Adrenal gland (tissue), 12 donors: ENCODE results near the gene DENND11. TPM values are rescaled to one million over a fixed set of nuclear protein-coding genes. Genes with fewer than 3 reads are reported as not detected.

Source experiments
- DNase-seq, 7 donors: peaks; one replicate each; pipeline ENCODE4 v3.0.0-alpha.2; 2019 to 2020
- H3K27ac ChIP-seq, 5 donors: fragments of 200-600 bp; sonication (generic) in 4 of 5; 1 replicate in 3 of 5; 2 replicates in 2 of 5; pipeline versions ENCODE4 v1.5.1 to v1.8.0; 2016 to 2020; ENCODE audit warnings: mild to moderate bottlenecking in 1 of 5
- H3K27me3 ChIP-seq: fragments of 200-600 bp; 2 replicates; pipeline ENCODE4 v1.8.0; 2021
- H3K36me3 ChIP-seq, 2 donors: fragments of 200-600 bp; replicated peaks in 1 of 2; 1 replicate in 1 of 2; 2 replicates in 1 of 2; pipeline versions ENCODE4 v1.5.1 to v1.8.0; 2018 to 2022
- H3K4me1 ChIP-seq, 2 donors: fragments of 200-600 bp; replicated peaks in 1 of 2; 1 replicate in 1 of 2; 2 replicates in 1 of 2; pipeline versions ENCODE4 v1.5.1 to v1.8.0; 2018 to 2021
- H3K4me3 ChIP-seq, 4 donors: fragments of 200-600 bp; sonication (generic) in 3 of 4; one replicate each; pipeline ENCODE4 v1.5.1; 2016 to 2018
- H3K9me3 ChIP-seq, 3 donors: fragments of 200-600 bp; sonication (generic) in 1 of 3; replicated peaks in 1 of 3; 1 replicate in 2 of 3; 2 replicates in 1 of 3; pipeline versions ENCODE4 v1.5.1 to v1.8.0; 2016 to 2021
- POLR2A ChIP-seq, 2 donors: fragments of 450-650 bp; IDR thresholded peaks; one replicate each; pipeline ENCODE4 v1.6.1; 2017; ENCODE audit warnings: antibody characterized with exemption in 2 of 2, mild to moderate bottlenecking in 2 of 2, moderate library complexity in 1 of 2
- WGBS, 4 donors: extraction: QIAGEN DNeasy Blood & Tissue Kit in 2 of 4; methylation state at CpG; one replicate each; pipeline versions ENCODE4 v1.1.5 to v1.1.7; 2013 to 2017; 5-methylcytosine and 5-hydroxymethylcytosine counted together
- intact Hi-C, 2 donors: fragments of 100-400 bp; cut with DNase I; formaldehyde crosslinking; loops; one replicate each; pipeline versions ENCODE4 v1.14.1 to v1.15.0; 2022 to 2023
- polyA plus RNA-seq, 3 donors: library from polyadenylated mRNA; stranded (reverse); fragments of 200-250 nt in 2 of 3; fragments of 350-450 nt in 1 of 3; fragmentation: Illumina TruSeq in 1 of 3; extraction: RNeasy Lipid Tissue Mini Kit (QIAGEN cat#74804) in 1 of 3; gene quantifications; one replicate each; pipeline ENCODE4 v1.2.3, GENCODE V29; 2013 to 2014
- small RNA-seq, 2 donors: library from RNA; depleted of rRNA; stranded (forward); fragments of <200 nt; gene quantifications; one replicate each; pipeline ENCODE3, GENCODE V24; 2016
- total RNA-seq, 9 donors: library from RNA; depleted of rRNA in 4 of 9; stranded (reverse); fragments of >200 nt in 4 of 9; fragments of 120-200 nt in 1 of 9; fragmentation: NEBNext Ultra II Directional in 1 of 9; extraction: Animal tissue kit (Norgen Biotek cat#: 25700) in 1 of 9; gene quantifications; one replicate each; pipeline versions ENCODE4 v1.1.0 to v1.2.4, GENCODE V29; 2013 to 2023
- TF ChIP-seq, protein P1 (sequence below), 6 experiments: fragments of 450-650 bp in 4 of 6; fragments of 200-600 bp in 2 of 6; sonication (generic) in 1 of 6; IDR thresholded peaks; 1 replicate in 5 of 6; 2 replicates in 1 of 6; pipeline versions ENCODE4 v1.5.1 to v1.8.0; 2016 to 2021; ENCODE audit warnings: antibody characterized with exemption in 6 of 6, mild to moderate bottlenecking in 2 of 6, moderate library complexity in 1 of 6
- donor health status: healthy with polysubstance abuse.
- donor health status: Bipolar disorder and iron deficiency.
- donor health status: DM: yes; HTN: yes; CAD: no.
- donor health status: DM: no; HTN: no; CAD: no.
- donor health status: DM: no; HTN: no; CAD: no.
- donor health status: DM: yes; HTN: yes; CAD: no.

The DENND11 gene
- total and polyA plus RNA-seq, 12 donors = 2.7 to 19.3 (median 11.9) TPM

DNA sequence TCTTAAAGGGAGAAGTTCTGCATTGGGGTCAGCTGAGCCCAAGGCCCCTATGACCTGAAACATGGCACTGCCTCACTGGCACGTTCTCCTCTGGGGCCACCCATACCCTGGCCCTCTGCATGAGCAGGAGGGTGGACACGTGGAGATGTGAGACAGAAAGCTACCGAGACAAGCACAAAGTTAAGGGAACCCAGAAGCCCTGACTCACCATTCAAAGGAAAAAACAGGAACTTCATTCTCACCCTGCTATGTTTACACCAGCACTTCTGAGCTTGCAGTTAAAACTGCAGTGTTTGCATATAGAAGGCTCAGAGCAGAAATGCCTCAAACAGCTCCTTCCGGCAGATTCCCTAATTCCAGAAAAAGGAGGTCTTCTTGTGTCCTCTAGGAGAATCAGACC is 41.7 kb downstream of the DENND11 start:
- intact Hi-C loops = no loop called here
- DNase-seq = peak in 2 of 7 donors; percentile 38 to 46
- Histone ChIP-seq H3K4me1 (no peaks in the 10 kb centered on the region), H3K36me3 (peaks cover 0 to 31% of the 10 kb centered on the region in 2 donors), H3K27ac (peak overlapping the region in 1 of 5 donors; percentile 36), H3K27me3 (no peaks in the 10 kb centered on the region), H3K9me3 (no peaks in the 10 kb centered on the region), H3K4me3 (no peak overlapping the region)
- TF ChIP-seq, protein P1, sequence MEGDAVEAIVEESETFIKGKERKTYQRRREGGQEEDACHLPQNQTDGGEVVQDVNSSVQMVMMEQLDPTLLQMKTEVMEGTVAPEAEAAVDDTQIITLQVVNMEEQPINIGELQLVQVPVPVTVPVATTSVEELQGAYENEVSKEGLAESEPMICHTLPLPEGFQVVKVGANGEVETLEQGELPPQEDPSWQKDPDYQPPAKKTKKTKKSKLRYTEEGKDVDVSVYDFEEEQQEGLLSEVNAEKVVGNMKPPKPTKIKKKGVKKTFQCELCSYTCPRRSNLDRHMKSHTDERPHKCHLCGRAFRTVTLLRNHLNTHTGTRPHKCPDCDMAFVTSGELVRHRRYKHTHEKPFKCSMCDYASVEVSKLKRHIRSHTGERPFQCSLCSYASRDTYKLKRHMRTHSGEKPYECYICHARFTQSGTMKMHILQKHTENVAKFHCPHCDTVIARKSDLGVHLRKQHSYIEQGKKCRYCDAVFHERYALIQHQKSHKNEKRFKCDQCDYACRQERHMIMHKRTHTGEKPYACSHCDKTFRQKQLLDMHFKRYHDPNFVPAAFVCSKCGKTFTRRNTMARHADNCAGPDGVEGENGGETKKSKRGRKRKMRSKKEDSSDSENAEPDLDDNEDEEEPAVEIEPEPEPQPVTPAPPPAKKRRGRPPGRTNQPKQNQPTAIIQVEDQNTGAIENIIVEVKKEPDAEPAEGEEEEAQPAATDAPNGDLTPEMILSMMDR (IDR thresholded peaks at IDR 0.05) = no peak
- TF ChIP-seq POLR2A (IDR thresholded peaks at IDR 0.05) = no peak
- WGBS, 4 donors = 58 to 78% (median 71%) methylated on average over 1 to 4 of the region's 4 CpGs

DNA sequence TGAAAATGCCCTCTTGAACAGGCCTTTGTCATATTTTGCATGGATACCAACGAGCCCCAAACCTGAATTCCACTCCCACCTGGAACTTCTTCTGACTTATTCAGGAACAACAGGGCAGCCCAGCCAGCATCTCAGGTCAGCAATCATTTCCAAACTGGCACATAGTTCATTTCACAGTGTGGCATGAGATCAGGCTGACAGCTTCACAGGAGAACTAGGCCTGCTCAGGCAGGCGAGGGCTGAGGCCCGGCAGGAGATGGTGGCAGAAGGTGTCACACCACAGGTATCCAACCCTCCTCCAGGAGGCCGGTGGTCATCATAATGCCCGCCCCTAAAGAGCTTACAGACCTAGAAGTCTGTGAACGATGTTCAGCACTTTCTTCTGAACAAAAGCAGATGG is 42.5 kb downstream of the DENND11 start:
- no peak for DNase-seq
- TF ChIP-seq, protein P1 (IDR thresholded peaks at IDR 0.05) = no peak
- no peak for TF ChIP-seq POLR2A (IDR thresholded peaks at IDR 0.05)
- H3K4me1 ChIP-seq = peaks cover 0 to 4% of the 10 kb centered on the region in 2 donors
- peak overlapping the region in 1 of 5 donors; percentile 36 for H3K27ac ChIP-seq
- H3K27me3 ChIP-seq = no peaks in the 10 kb centered on the region
- WGBS, 4 donors = 88 to 95% (median 93%) methylated on average over 5 to 6 of the region's 6 CpGs
- H3K36me3 ChIP-seq = peaks cover 0 to 24% of the 10 kb centered on the region in 2 donors
- H3K4me3 ChIP-seq = no peak overlapping the region
- intact Hi-C loops = no loop called here
- no peaks in the 10 kb centered on the region for H3K9me3 ChIP-seq

DNA sequence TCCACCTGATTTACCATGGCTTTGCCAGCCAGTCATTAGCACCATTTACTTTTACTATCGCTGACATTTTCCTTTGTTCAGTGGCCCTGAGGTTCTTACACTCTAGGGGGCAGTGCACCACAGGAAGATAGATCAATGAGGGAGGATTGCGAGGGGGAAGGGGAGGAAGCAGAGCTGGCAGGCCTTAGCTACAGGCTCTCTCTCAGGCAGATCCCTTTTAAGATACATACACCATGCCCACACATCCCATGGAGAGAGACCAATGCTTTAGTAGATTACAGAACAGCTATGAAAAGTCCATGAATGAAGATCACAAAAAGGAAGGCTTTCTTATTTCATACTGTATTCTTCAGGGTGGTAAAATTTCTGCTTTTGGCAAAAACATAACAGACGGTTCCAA is 47.4 kb downstream of the DENND11 start:
- no peaks in the 10 kb centered on the region for H3K9me3 ChIP-seq
- DNase-seq = peak; percentile 65 to 89 (median 77)
- 31 to 42% (median 39%) methylated on average over 3 of the region's 3 CpGs for WGBS, 4 donors
- no peak overlapping the region for H3K4me3 ChIP-seq
- H3K4me1 ChIP-seq = peaks cover 3 to 14% of the 10 kb centered on the region in 2 donors
- TF ChIP-seq, protein P1 (IDR thresholded peaks at IDR 0.05) = peak; percentile 54 to 84 (median 73)
- no peak for TF ChIP-seq POLR2A (IDR thresholded peaks at IDR 0.05)
- H3K27me3 ChIP-seq = no peaks in the 10 kb centered on the region
- H3K36me3 ChIP-seq = peaks cover 0 to 5% of the 10 kb centered on the region in 2 donors
- peak overlapping the region in 1 of 5 donors; percentile 11 for H3K27ac ChIP-seq
- intact Hi-C loops = no loop called here

DNA sequence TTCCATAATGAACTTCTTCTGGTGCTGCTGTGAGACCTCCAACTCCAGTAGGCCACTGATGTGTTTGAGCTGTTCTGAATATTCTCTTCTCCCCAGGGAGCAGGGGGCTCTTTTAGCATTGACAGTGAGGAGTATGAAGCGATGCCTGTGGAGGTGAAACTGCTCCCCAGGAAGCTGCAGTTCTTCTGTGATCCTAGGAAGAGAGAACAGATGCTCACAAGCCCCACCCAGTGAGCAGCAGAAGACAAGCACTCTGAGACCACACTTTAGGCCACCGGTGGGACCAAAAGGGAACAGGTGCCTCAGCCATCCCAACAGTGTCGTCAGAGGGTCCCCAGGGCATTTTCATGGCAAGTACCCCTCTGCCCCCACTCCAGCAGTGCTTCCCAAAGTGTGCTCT is 49.3 kb downstream of the DENND11 start:
- Histone ChIP-seq H3K27me3 (no peaks in the 10 kb centered on the region), H3K4me1 (peaks cover 3 to 20% of the 10 kb centered on the region in 2 donors), H3K4me3 (no peak overlapping the region), H3K36me3 (peaks cover 0 to 5% of the 10 kb centered on the region in 2 donors), H3K9me3 (no peaks in the 10 kb centered on the region), H3K27ac (no peak overlapping the region)
- TF ChIP-seq POLR2A (IDR thresholded peaks at IDR 0.05) = no peak
- TF ChIP-seq, protein P1 (IDR thresholded peaks at IDR 0.05) = no peak
- intact Hi-C loops = no loop called here
- 61 to 100% (median 74%) methylated on average over 1 to 3 of the region's 3 CpGs for whole genome bisulfite sequencing, 4 donors
- no peak for DNase-seq

Small RNA genes within 50 kb of the gene (small RNA-seq; reads per million reads assigned to genes)
- 0 reads per million in 2 donors for gene RNU1-82P

Other genes starting within 250 kb of the DENND11 start
- gene AGK, start 150.8 kb downstream of the DENND11 start, total RNA-seq = 10 to 100 TPM; 23.9 to 89.9 (median 29.3) TPM
- 10 to 100 TPM; 11.1 to 39.6 (median 17.4) TPM for gene AGK, start 150.8 kb downstream of the DENND11 start, polyA plus RNA-seq
- gene WEE2, start 6.2 kb upstream of the DENND11 start, total RNA-seq = under 1 TPM in 1 of 9 donors, not detected in 8; 0.06 TPM
- under 1 TPM in 2 of 3 donors, not detected in 1; 0.03 to 0.09 TPM for gene WEE2, start 6.2 kb upstream of the DENND11 start, polyA plus RNA-seq
- gene SSBP1, start 36.2 kb upstream of the DENND11 start, total RNA-seq = 100 to 1,000 TPM in 7 of 9 donors, 10 to 100 TPM in 2; 87.0 to 276 (median 121) TPM
- gene SSBP1, start 36.2 kb upstream of the DENND11 start, polyA plus RNA-seq = 100 to 1,000 TPM in 2 of 3 donors, 10 to 100 TPM in 1; 91.4 to 316 (median 163) TPM
- 1 to 10 TPM in 4 of 9 donors, under 1 TPM in 4, not detected in 1; 0.28 to 5.0 (median 1.3) TPM for gene TAS2R3, start 61.9 kb upstream of the DENND11 start, total RNA-seq
- not detected for gene TAS2R3, start 61.9 kb upstream of the DENND11 start, polyA plus RNA-seq
- 1 to 10 TPM in 2 of 9 donors, under 1 TPM in 6, not detected in 1; 0.22 to 5.2 (median 0.47) TPM for gene TAS2R4, start 74.5 kb upstream of the DENND11 start, total RNA-seq
- gene TAS2R4, start 74.5 kb upstream of the DENND11 start, polyA plus RNA-seq = under 1 TPM; 0.24 to 0.56 (median 0.31) TPM
- 1 to 10 TPM in 2 of 9 donors, under 1 TPM in 5, not detected in 2; 0.43 to 4.5 (median 0.61) TPM for gene TAS2R5, start 88.1 kb upstream of the DENND11 start, total RNA-seq
- gene TAS2R5, start 88.1 kb upstream of the DENND11 start, polyA plus RNA-seq = under 1 TPM; 0.31 to 0.47 (median 0.32) TPM
- not detected for gene PRSS37, start 139.3 kb upstream of the DENND11 start, total RNA-seq
- gene PRSS37, start 139.3 kb upstream of the DENND11 start, polyA plus RNA-seq = not detected
- under 1 TPM in 1 of 9 donors, not detected in 8; 0.11 TPM for gene OR9A4, start 214.2 kb upstream of the DENND11 start, total RNA-seq
- not detected for gene OR9A4, start 214.2 kb upstream of the DENND11 start, polyA plus RNA-seq
- gene CLEC5A, start 244.8 kb upstream of the DENND11 start, total RNA-seq = 1 to 10 TPM in 5 of 9 donors, under 1 TPM in 3, not detected in 1; 0.17 to 5.8 (median 2.0) TPM
- gene CLEC5A, start 244.8 kb upstream of the DENND11 start, polyA plus RNA-seq = 1 to 10 TPM; 1.1 to 3.1 (median 1.7) TPM